ENCODE results near the gene MYO9A. TPM values are rescaled to one million over a fixed set of nuclear protein-coding genes. Genes with fewer than 3 reads are reported as not detected.

The MYO9A gene
- total RNA-seq, 1 experiment from 2014 or later: 34.0 TPM

DNA sequence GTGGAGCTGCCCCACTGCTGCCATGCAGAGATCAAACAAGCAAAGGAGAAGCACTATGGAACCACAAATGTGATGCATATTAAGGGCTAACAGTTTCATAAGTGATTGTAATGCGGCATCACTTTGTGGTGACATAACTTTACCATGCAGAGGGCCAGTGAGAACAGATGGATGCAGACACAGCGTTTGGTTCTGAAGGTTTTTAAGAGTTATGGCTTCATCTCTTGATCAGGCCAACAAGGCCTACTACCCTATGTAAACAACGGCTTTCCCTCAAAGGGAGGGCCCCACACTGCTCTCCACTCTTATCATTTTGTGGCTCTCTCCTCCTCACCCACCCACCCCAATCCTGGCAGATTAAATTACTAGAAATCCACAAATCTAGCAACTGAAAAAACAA lies 294.1 kb downstream of the MYO9A start:
- Histone ChIP-seq H3K27me3 (ENCODE audit: insufficient read depth, low read depth) (no peaks in the 10 kb centered on the region), H2AFZ (no peak overlapping the region), H3K9me3 (ENCODE audit: insufficient read depth, low read depth) (peaks cover 15% of the 10 kb centered on the region), H3K4me2 (no peak overlapping the region), H3K27ac (no peak overlapping the region), H3K79me2 (ENCODE audit: low read depth) (no peaks in the 10 kb centered on the region), H3K4me3 (no peak overlapping the region), H3K9me2 (ENCODE audit: insufficient read depth) (no peaks in the 10 kb centered on the region), H3K4me1 (replicated peaks; ENCODE audit: insufficient read depth) (no peaks in the 10 kb centered on the region), H4K20me1 (ENCODE audit: insufficient read depth) (no peaks in the 10 kb centered on the region), H3F3A (ENCODE audit: insufficient read depth, low read depth) (no peaks in the 10 kb centered on the region), H3K36me3 (ENCODE audit: low read depth) (0 out of 2 replicates have a peak, but pooled peaks cover 20% of the 10 kb centered on the region)
- DNase-seq: no peak
- CTCF ChIA-PET: no interaction called here
- no peak for TF ChIP-seq EZH2 (IDR thresholded peaks at IDR 0.05; ENCODE audit: low read depth)
- TF ChIP-seq, protein P1, sequence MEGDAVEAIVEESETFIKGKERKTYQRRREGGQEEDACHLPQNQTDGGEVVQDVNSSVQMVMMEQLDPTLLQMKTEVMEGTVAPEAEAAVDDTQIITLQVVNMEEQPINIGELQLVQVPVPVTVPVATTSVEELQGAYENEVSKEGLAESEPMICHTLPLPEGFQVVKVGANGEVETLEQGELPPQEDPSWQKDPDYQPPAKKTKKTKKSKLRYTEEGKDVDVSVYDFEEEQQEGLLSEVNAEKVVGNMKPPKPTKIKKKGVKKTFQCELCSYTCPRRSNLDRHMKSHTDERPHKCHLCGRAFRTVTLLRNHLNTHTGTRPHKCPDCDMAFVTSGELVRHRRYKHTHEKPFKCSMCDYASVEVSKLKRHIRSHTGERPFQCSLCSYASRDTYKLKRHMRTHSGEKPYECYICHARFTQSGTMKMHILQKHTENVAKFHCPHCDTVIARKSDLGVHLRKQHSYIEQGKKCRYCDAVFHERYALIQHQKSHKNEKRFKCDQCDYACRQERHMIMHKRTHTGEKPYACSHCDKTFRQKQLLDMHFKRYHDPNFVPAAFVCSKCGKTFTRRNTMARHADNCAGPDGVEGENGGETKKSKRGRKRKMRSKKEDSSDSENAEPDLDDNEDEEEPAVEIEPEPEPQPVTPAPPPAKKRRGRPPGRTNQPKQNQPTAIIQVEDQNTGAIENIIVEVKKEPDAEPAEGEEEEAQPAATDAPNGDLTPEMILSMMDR (conservative IDR thresholded peaks at IDR 0.05): no peak
- intact Hi-C loops (cut with micrococcal nuclease; ENCODE audit: unreplicated experiment): no loop called here
- POLR2A ChIA-PET (ENCODE audit: unreplicated experiment): no interaction called here
- BruUV-seq (replicated peaks): no TSS peak

DNA sequence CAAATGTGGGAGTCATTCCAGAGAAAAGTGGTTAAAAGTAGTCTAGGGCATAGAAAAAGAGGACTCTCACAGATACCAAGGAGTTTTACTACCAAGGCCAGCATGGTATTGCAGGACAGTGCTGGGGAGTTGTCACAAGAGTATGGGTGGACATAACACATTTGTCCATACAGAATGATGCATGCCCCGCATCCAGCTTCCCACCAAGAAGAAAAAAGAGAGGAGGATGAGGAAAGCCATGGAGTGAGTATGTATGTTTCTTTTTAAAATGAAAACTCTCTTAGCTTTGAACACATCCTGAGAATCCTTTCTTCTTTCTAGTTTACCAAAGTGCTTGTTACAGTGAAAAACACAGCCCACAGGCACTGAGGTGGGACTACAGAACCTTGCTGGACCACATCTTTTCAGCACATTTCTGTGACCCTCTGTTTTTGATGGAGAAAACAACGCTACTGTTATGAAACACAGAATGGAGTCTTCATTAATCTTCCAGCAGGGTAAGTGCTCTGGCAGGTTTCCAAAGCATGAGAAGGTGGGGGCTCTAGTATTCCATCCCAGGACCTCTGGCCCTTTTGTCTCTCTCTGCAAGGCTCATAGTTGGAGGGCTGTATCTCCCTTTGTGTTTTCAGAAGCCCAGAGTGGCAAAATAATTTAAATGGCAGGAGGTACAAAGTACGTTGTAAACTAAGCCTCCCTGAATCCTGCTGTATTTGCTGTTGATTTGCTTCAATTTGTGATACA lies 294.9 kb downstream of the MYO9A start:
- no TSS peak for BruUV-seq (replicated peaks)
- no peaks in the 10 kb centered on the region for H3K79me2 ChIP-seq (ENCODE audit: low read depth)
- no peaks in the 10 kb centered on the region for H3K4me1 ChIP-seq (replicated peaks; ENCODE audit: insufficient read depth)
- intact Hi-C loops (cut with micrococcal nuclease; ENCODE audit: unreplicated experiment): no loop called here
- H3K4me3 ChIP-seq: no peak overlapping the region
- POLR2A ChIA-PET (ENCODE audit: unreplicated experiment): no interaction called here
- no peak overlapping the region for H3K27ac ChIP-seq
- no peak overlapping the region for H2AFZ ChIP-seq
- no peaks in the 10 kb centered on the region for H4K20me1 ChIP-seq (ENCODE audit: insufficient read depth)
- H3F3A ChIP-seq (ENCODE audit: insufficient read depth, low read depth): no peaks in the 10 kb centered on the region
- TF ChIP-seq EZH2 (IDR thresholded peaks at IDR 0.05; ENCODE audit: low read depth): no peak
- TF ChIP-seq, protein P1 (conservative IDR thresholded peaks at IDR 0.05): no peak
- no peaks in the 10 kb centered on the region for H3K9me2 ChIP-seq (ENCODE audit: insufficient read depth)
- 0 out of 2 replicates have a peak, but pooled peaks cover 20% of the 10 kb centered on the region for H3K36me3 ChIP-seq (ENCODE audit: low read depth)
- no peaks in the 10 kb centered on the region for H3K27me3 ChIP-seq (ENCODE audit: insufficient read depth, low read depth)
- peaks cover 15% of the 10 kb centered on the region for H3K9me3 ChIP-seq (ENCODE audit: insufficient read depth, low read depth)
- CTCF ChIA-PET: no interaction called here
- H3K4me2 ChIP-seq: no peak overlapping the region
- DNase-seq: no peak

DNA sequence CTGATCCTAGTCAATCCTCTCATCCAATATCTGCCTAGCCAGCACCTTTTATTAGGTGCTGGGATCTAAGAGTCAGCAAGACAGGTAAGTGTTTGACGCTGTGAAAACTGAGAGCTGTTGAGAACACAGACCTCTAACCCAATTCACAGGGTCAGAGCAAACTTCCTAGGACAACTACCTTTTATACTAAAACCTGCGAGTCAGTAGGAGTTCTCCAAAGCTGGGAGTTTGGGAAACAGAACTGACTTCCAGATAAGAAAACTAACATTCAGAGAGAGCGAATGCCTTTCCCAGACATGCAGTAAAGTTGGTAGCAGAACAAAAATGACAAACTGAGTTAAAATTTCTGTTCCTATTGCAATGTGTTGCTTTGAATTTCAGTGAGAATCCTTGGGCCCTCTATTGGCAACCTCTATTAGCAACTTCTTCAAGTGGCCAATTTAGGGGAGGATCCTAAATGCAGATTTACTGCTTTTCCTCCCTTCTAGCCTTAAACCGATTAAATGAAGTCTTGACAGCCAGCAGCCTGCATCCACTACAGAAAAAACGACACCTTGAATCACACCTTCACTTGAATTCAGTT lies 296.3 kb downstream of the MYO9A start:
- Histone ChIP-seq H3K27me3 (ENCODE audit: insufficient read depth, low read depth) (no peaks in the 10 kb centered on the region), H3K9me3 (ENCODE audit: insufficient read depth, low read depth) (peaks cover 15% of the 10 kb centered on the region), H3K4me2 (no peak overlapping the region), H3K4me1 (replicated peaks; ENCODE audit: insufficient read depth) (no peaks in the 10 kb centered on the region), H3K36me3 (ENCODE audit: low read depth) (0 out of 2 replicates have a peak, but pooled peaks cover 17% of the 10 kb centered on the region), H2AFZ (no peak overlapping the region), H3F3A (ENCODE audit: insufficient read depth, low read depth) (no peaks in the 10 kb centered on the region), H3K79me2 (ENCODE audit: low read depth) (no peaks in the 10 kb centered on the region), H4K20me1 (ENCODE audit: insufficient read depth) (no peaks in the 10 kb centered on the region), H3K4me3 (no peak overlapping the region), H3K9me2 (ENCODE audit: insufficient read depth) (no peaks in the 10 kb centered on the region), H3K27ac (no peak overlapping the region)
- intact Hi-C loops (cut with micrococcal nuclease; ENCODE audit: unreplicated experiment): no loop called here
- TF ChIP-seq, protein P1 (conservative IDR thresholded peaks at IDR 0.05): no peak
- no peak for TF ChIP-seq EZH2 (IDR thresholded peaks at IDR 0.05; ENCODE audit: low read depth)
- no TSS peak for BruUV-seq (replicated peaks)
- no peak for DNase-seq
- POLR2A ChIA-PET (ENCODE audit: unreplicated experiment): no interaction called here
- CTCF ChIA-PET: no interaction called here
